Epithelial cell of esophagus (primary cell): ENCODE data around the gene UPF2.

Experiments used
- DNase-seq: peaks from one replicate; pipeline ENCODE4 v3.0.0; 2010; ENCODE audit warnings: low read depth
- H3K4me3 ChIP-seq: 2 replicates; pipeline ENCODE4 v1.5.1; 2011; ENCODE audit warnings: mild to moderate bottlenecking, low read length, control low read depth
- TF ChIP-seq, protein P1 (sequence below): IDR thresholded peaks from 2 replicates; pipeline ENCODE4 v1.5.1; 2011; ENCODE audit warnings: low read depth, mild to moderate bottlenecking, low read length, control low read depth, inconsistent platforms; ENCODE audit not compliant: insufficient read depth; ENCODE audit errors: missing control alignments

UPF2 gene

DNA sequence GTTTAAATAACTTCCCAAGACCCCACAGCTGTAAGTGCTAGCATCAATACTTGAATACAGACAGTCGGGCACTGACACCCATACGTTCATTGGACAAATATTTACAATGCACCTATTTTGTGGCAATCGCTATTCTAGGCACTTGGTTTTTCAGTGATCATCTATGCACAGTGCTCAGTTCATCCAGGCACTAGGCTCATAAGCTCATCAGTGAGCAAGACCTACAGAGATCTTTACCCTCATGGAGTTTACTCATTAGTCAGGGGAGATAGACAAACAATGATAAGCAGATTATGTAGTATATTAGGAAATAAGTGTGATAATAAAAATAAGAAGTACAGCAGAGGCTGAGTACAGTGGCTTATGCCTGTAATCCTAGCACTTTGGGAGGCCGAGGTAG, 18.5 kb upstream of the UPF2 start:
- no peak overlapping the region for H3K4me3 ChIP-seq
- TF ChIP-seq, protein P1, sequence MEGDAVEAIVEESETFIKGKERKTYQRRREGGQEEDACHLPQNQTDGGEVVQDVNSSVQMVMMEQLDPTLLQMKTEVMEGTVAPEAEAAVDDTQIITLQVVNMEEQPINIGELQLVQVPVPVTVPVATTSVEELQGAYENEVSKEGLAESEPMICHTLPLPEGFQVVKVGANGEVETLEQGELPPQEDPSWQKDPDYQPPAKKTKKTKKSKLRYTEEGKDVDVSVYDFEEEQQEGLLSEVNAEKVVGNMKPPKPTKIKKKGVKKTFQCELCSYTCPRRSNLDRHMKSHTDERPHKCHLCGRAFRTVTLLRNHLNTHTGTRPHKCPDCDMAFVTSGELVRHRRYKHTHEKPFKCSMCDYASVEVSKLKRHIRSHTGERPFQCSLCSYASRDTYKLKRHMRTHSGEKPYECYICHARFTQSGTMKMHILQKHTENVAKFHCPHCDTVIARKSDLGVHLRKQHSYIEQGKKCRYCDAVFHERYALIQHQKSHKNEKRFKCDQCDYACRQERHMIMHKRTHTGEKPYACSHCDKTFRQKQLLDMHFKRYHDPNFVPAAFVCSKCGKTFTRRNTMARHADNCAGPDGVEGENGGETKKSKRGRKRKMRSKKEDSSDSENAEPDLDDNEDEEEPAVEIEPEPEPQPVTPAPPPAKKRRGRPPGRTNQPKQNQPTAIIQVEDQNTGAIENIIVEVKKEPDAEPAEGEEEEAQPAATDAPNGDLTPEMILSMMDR = no peak
- no peak for DNase-seq

DNA sequence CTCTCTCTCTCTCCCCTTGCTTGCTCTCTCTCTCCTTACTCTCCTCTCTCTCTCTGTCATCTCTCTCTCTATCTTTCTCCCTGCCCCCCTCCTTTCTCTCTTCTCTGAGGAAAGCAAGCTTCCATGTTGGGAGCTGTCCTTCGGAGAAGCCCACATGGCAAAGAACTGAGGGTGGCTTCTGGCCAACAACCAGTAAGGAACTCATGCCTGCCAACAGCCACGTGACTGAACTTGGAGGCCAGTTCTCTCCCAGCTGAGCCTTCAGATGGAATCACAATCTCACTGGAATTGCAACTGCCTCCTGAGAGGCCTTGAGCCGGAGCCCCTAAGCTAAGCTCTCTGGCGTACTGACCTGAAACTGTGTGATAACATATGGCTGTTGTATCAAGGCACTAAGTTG, 14.1 kb upstream of the UPF2 start:
- no peak overlapping the region for H3K4me3 ChIP-seq
- DNase-seq = no peak
- TF ChIP-seq, protein P1 = no peak

GRCh38 chr10:12055732-12056131, 13.1 kb upstream of the UPF2 start:
- TF ChIP-seq, protein P1 = no peak
- DNase-seq = no peak
- H3K4me3 ChIP-seq = no peak overlapping the region

GRCh38 chr10:12051241-12051640, 8.6 kb upstream of the UPF2 start:
- H3K4me3 ChIP-seq = no peak overlapping the region
- TF ChIP-seq, protein P1 = no peak
- no peak for DNase-seq

- H3K4me3 ChIP-seq = no peak overlapping the region
- DNase-seq = no peak
Observed at GRCh38 chr10:12050528-12050927, 7.9 kb upstream of the UPF2 start.

DNA sequence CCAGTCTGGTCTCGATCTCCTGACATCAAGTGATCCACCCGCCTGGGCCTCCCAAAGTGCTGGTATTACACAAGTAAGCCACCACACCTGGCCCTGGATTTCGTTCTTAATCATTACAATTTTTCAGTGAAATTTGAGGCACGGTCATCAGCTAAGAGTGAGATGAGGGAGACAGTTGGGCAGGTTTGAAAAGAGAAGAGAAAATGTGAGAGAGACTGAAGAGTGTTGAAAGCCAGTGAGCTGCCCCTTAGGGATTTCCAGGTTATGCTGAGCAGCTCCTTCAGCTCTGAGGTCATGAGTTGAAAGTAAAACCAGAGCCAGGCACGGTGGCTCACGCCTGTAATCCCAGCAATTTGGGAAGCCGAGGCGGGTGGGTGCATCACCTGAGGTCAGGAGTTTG, 5.9 kb upstream of the UPF2 start:
- TF ChIP-seq, protein P1 = no peak
- no peak overlapping the region for H3K4me3 ChIP-seq
- DNase-seq = no peak

More at GRCh38 chr10:12050528-12050927, 7.9 kb upstream of the UPF2 start:
- TF ChIP-seq, protein P1 = no peak

GRCh38 chr10:12045596-12045995, 3.0 kb upstream of the UPF2 start:
- TF ChIP-seq, protein P1 = no peak
- no peak overlapping the region for H3K4me3 ChIP-seq
- DNase-seq = no peak
